PC-9 (cell line): ENCODE measurements around the gene LAT. TPM values are rescaled to one million over a fixed set of nuclear protein-coding genes. Genes with fewer than 3 reads are reported as not detected.
"Not testable (repeated sequence)": the region's sequence is repeated elsewhere in the genome, so short reads cannot be mapped to it uniquely, and the experiment has no call there.

ENCODE experiments used
- BruUV-seq: library from RNA; stranded (reverse); fragments of 400-500 nt; replicated peaks from 2 replicates; lab custom pipeline; 2021; lab: Mats Ljungman, UMichigan
- CTCF ChIA-PET: fragments of 300-600 bp; sonication (Branson Sonifier 250); formaldehyde crosslinking; loops from one replicate; lab custom pipeline; 2022; ENCODE audit warnings: antibody characterized with exemption; lab: Charles Lee
- POLR2A ChIA-PET: fragments of 300-600 bp; sonication (Branson Sonifier 250); formaldehyde crosslinking; loops from one replicate; lab custom pipeline; 2022; ENCODE audit warnings: antibody characterized with exemption; ENCODE audit not compliant: unreplicated experiment; lab: Charles Lee
- DNase-seq, 2 experiments: peaks; one replicate each; pipeline versions ENCODE4 v3.0.0 to v3.0.0-alpha.2; 2015 to 2022; ENCODE audit warnings: mixed read lengths in 1 of 2
- H2AFZ ChIP-seq: fragments of 200-600 bp; sonication (generic); 2 replicates; pipeline ENCODE4 v1.8.1; 2017; ENCODE audit warnings: antibody characterized with exemption
- H3F3A ChIP-seq: fragments of 200-600 bp; sonication (generic); 2 replicates; pipeline ENCODE4 v1.8.1; 2017; ENCODE audit warnings: antibody characterized with exemption, mild to moderate bottlenecking, low read depth; ENCODE audit not compliant: insufficient read depth
- H3K27ac ChIP-seq: fragments of 200-600 bp; sonication (generic); 2 replicates; pipeline ENCODE4 v1.6.1; 2016; ENCODE audit warnings: mixed run types
- H3K27me3 ChIP-seq: fragments of 200-600 bp; sonication (generic); 2 replicates; pipeline ENCODE4 v1.6.1; 2016; ENCODE audit warnings: low read depth, mixed run types; ENCODE audit not compliant: insufficient read depth
- H3K36me3 ChIP-seq: fragments of 200-600 bp; sonication (generic); 2 replicates; pipeline ENCODE4 v1.6.1; 2016; ENCODE audit warnings: low read depth, mixed run types
- H3K4me1 ChIP-seq: fragments of 200-600 bp; sonication (generic); replicated peaks from 2 replicates; pipeline ENCODE4 v1.6.1; 2016; ENCODE audit warnings: mixed run types; ENCODE audit not compliant: insufficient read depth
- H3K4me2 ChIP-seq: fragments of 200-600 bp; sonication (generic); 2 replicates; pipeline ENCODE4 v1.6.1; 2017; ENCODE audit warnings: mixed run types
- H3K4me3 ChIP-seq: fragments of 200-600 bp; sonication (generic); 2 replicates; pipeline ENCODE4 v1.6.1; 2016; ENCODE audit warnings: mixed run types
- H3K79me2 ChIP-seq: fragments of 200-600 bp; sonication (generic); 2 replicates; pipeline ENCODE4 v1.6.1; 2017; ENCODE audit warnings: low read depth, mixed run types
- H3K9me2 ChIP-seq: fragments of 200-600 bp; sonication (generic); 2 replicates; pipeline ENCODE4 v1.8.1; 2017; ENCODE audit warnings: mild to moderate bottlenecking; ENCODE audit not compliant: insufficient read depth
- H3K9me3 ChIP-seq: fragments of 200-600 bp; sonication (generic); 2 replicates; pipeline ENCODE4 v1.8.1; 2016; ENCODE audit warnings: low read depth; ENCODE audit not compliant: insufficient read depth
- H4K20me1 ChIP-seq: fragments of 200-600 bp; sonication (generic); 2 replicates; pipeline ENCODE4 v1.8.1; 2017; ENCODE audit not compliant: insufficient read depth
- EZH2 ChIP-seq: fragments of 200-600 bp; sonication (generic); IDR thresholded peaks from 2 replicates; pipeline ENCODE4 v1.8.0; 2017; ENCODE audit warnings: antibody characterized with exemption, low read depth
- intact Hi-C: fragments of 100-400 bp; cut with micrococcal nuclease; formaldehyde crosslinking; loops from one replicate; pipeline ENCODE4 v1.10.0; 2022; ENCODE audit not compliant: unreplicated experiment
- total RNA-seq: library from RNA; stranded (reverse); gene quantifications from 2 replicates; pipeline ENCODE4 v1.2.3, GENCODE V29; 2021
- TF ChIP-seq, protein P1 (sequence below): fragments of 200-600 bp; sonication (generic); conservative IDR thresholded peaks from 2 replicates; pipeline ENCODE4 v1.6.1; 2017; ENCODE audit warnings: mixed run types, antibody characterized with exemption, mild to moderate bottlenecking, moderate library complexity

The LAT gene
- total RNA-seq, 1 experiment from 2014 or later: 12.4 TPM

DNA sequence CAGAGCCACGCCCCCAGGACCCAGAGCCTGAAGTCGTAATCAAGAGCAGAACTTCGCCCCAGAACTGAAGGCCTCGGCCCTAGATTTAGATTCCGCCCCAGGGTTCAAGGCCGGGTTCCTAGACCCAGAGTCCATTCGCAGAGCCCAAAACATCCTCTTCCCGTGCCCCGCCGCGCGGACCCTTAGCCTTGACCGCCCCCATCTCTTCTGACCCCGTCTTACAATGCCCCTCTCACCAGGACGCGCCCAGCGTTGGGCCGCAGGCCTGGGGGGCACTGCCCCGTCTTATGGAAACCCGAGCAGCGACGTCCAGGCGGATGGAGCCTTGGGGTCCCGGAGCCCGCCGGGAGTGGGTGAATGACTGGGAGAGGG, 48.1 kb upstream of the LAT start:
- no peak overlapping the region; the same call in 1 of the 2 replicates for H3K4me2 ChIP-seq
- H3K36me3 ChIP-seq: no peaks in the 10 kb centered on the region
- H3K9me3 ChIP-seq: no peaks in the 10 kb centered on the region
- no peak overlapping the region for H2AFZ ChIP-seq
- CTCF ChIA-PET: interaction anchor here (0.9 to 1.1 kb wide), 2 partner anchors 8 to 10 kb away, joined by 4 to 8 read pairs; no protein-coding TSS in a partner anchor
- H3K4me3 ChIP-seq: no peak overlapping the region
- no peaks in the 10 kb centered on the region for H4K20me1 ChIP-seq
- no peak for DNase-seq
- H3K79me2 ChIP-seq: no peaks in the 10 kb centered on the region
- POLR2A ChIA-PET: interaction anchor here (0.5 to 1.0 kb wide), 5 partner anchors 12 to 91 kb away, joined by 3 to 9 read pairs (median 4); partner anchors contain the start of gene TUFM
- H3F3A ChIP-seq: peaks cover 7% of the 10 kb centered on the region; the same call in 1 of the 2 replicates
- H3K4me1 ChIP-seq: no peaks in the 10 kb centered on the region
- H3K9me2 ChIP-seq: no peaks in the 10 kb centered on the region
- BruUV-seq: no TSS peak
- no peak overlapping the region for H3K27ac ChIP-seq
- intact Hi-C loops: loop anchor here (1.0 kb wide), 1 partner anchor 11 kb away; the partner anchor contains the start of gene RABEP2
- no peak for TF ChIP-seq EZH2
- TF ChIP-seq, protein P1, sequence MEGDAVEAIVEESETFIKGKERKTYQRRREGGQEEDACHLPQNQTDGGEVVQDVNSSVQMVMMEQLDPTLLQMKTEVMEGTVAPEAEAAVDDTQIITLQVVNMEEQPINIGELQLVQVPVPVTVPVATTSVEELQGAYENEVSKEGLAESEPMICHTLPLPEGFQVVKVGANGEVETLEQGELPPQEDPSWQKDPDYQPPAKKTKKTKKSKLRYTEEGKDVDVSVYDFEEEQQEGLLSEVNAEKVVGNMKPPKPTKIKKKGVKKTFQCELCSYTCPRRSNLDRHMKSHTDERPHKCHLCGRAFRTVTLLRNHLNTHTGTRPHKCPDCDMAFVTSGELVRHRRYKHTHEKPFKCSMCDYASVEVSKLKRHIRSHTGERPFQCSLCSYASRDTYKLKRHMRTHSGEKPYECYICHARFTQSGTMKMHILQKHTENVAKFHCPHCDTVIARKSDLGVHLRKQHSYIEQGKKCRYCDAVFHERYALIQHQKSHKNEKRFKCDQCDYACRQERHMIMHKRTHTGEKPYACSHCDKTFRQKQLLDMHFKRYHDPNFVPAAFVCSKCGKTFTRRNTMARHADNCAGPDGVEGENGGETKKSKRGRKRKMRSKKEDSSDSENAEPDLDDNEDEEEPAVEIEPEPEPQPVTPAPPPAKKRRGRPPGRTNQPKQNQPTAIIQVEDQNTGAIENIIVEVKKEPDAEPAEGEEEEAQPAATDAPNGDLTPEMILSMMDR: no peak
- H3K27me3 ChIP-seq: no peaks in the 10 kb centered on the region

DNA sequence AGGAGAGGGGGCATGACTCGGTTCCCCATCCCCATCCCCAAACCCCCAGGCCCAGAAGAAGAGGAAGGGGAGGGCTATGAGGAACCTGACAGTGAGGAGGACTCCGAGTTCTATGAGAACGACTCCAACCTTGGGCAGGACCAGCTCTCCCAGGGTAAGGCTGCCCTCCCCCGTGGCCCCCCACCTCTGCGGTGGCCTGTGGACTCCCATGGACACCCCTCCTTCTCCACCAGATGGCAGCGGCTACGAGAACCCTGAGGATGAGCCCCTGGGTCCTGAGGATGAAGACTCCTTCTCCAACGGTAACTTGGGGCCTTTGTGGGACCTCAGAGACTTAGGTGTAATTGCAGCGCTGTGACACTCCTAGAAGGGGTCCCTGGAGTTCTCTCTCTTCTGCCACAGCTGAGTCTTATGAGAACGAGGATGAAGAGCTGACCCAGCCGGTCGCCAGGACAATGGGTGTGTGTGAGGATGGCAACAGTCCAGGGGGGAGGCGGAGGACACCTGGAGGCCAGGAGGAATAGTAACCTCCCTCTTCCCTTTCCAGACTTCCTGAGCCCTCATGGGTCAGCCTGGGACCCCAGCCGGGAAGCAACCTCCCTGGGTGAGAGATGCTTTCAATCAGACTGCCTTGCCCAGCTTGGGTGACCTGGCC, 47.5 kb upstream of the LAT start:
- no peaks in the 10 kb centered on the region for H3K4me1 ChIP-seq
- H3K9me2 ChIP-seq: no peaks in the 10 kb centered on the region
- H3F3A ChIP-seq: peaks cover 7% of the 10 kb centered on the region; the same call in 1 of the 2 replicates
- intact Hi-C loops: no loop called here
- BruUV-seq: no TSS peak
- no peak for TF ChIP-seq EZH2
- TF ChIP-seq, protein P1: no peak
- DNase-seq: no peak
- no peak overlapping the region for H3K27ac ChIP-seq
- no peaks in the 10 kb centered on the region for H3K36me3 ChIP-seq
- no peaks in the 10 kb centered on the region for H3K79me2 ChIP-seq
- H3K9me3 ChIP-seq: no peaks in the 10 kb centered on the region
- H3K4me2 ChIP-seq: no peak overlapping the region
- POLR2A ChIA-PET: no interaction called here
- H3K4me3 ChIP-seq: no peak overlapping the region
- H3K27me3 ChIP-seq: no peaks in the 10 kb centered on the region
- H2AFZ ChIP-seq: no peak overlapping the region
- CTCF ChIA-PET: no interaction called here
- H4K20me1 ChIP-seq: no peaks in the 10 kb centered on the region

DNA sequence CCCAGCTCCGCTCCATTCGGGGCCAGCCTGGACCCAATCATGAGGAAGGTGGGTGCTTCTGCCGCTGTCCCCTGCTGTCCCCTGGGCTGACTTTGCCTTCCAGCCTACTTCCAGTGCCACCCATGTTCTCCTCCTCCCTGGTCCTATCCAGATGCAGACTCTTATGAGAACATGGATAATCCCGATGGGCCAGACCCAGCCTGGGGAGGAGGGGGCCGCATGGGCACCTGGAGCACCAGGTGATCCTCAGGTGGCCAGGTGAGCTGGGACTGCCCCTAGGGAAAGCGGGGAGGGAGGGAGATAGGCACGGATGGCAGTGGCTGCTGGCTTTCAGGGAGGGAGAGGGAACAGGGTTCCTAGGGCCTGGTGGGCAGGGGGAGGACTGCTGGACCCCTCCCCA, 46.1 kb upstream of the LAT start:
- H3K4me3 ChIP-seq: no peak overlapping the region
- H3K27me3 ChIP-seq: no peaks in the 10 kb centered on the region
- ChIA-PET CTCF (interaction anchor here (0.7 kb wide), 1 partner anchor 28 kb away, joined by 5 read pairs; no protein-coding TSS in a partner anchor), POLR2A (no interaction called here)
- intact Hi-C loops: no loop called here
- no peaks in the 10 kb centered on the region for H4K20me1 ChIP-seq
- H3K27ac ChIP-seq: no peak overlapping the region
- no peak overlapping the region for H2AFZ ChIP-seq
- H3K36me3 ChIP-seq: no peaks in the 10 kb centered on the region
- no peaks in the 10 kb centered on the region for H3K9me2 ChIP-seq
- no peaks in the 10 kb centered on the region for H3K9me3 ChIP-seq
- no peaks in the 10 kb centered on the region for H3K79me2 ChIP-seq
- no peak overlapping the region for H3K4me2 ChIP-seq
- peaks cover 7% of the 10 kb centered on the region; the same call in 1 of the 2 replicates for H3F3A ChIP-seq
- no TSS peak for BruUV-seq
- no peaks in the 10 kb centered on the region for H3K4me1 ChIP-seq
- no peak for DNase-seq
- TF ChIP-seq EZH2: no peak
- TF ChIP-seq, protein P1: no peak

DNA sequence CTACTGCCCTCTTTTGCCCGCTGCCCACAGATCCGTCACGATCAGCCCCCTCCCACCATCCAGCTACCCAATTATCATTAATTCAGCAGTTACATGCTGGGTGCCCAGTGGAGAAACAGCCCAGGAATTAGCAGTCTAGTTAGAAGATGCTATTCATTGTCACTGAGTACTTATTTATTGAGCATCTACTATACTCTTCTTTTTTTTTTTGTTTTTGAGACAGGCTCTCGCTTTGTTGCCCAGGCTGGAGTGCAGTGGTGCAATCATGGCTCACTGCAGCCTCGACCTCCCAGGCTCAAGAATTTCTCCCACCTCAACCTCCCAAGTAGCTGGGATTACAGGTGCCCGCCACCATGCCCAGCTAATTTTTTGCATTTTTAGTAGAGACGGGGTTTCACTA, 45.0 kb upstream of the LAT start:
- H3K9me2 ChIP-seq, H3K27me3 ChIP-seq, H3F3A ChIP-seq, H2AFZ ChIP-seq, CTCF ChIA-PET, H3K4me3 ChIP-seq, DNase-seq, H3K4me1 ChIP-seq, H3K9me3 ChIP-seq, POLR2A ChIA-PET, H4K20me1 ChIP-seq, intact Hi-C loops, H3K36me3 ChIP-seq, H3K27ac ChIP-seq, H3K79me2 ChIP-seq, BruUV-seq, H3K4me2 ChIP-seq: not testable (repeated sequence)
